ENCODE results near the gene EGFL7. TPM values are rescaled to one million over a fixed set of nuclear protein-coding genes. Genes with fewer than 3 reads are reported as not detected.
"Not testable (repeated sequence)": the region's sequence is repeated elsewhere in the genome, so short reads cannot be mapped to it uniquely, and the experiment has no call there.

The EGFL7 gene
- total RNA-seq, 1 donor from 2014 or later, result 72.0 TPM

- ATAC-seq (no peak), DNase-seq (ENCODE audit: missing footprints) (no peak)
- intact Hi-C loops (cut with DNase I), result no loop called here
Measured at GRCh38 chr9:136698635-136699246, 36.0 kb downstream of the EGFL7 start.

- ATAC-seq (no peak), DNase-seq (ENCODE audit: missing footprints) (no peak)
- intact Hi-C loops (cut with DNase I), result no loop called here
Measured at GRCh38 chr9:136700304-136700703, 37.6 kb downstream of the EGFL7 start.

- DNase-seq (ENCODE audit: missing footprints) (no peak), ATAC-seq (no peak)
- intact Hi-C loops (cut with DNase I), result no loop called here
Measured at GRCh38 chr9:136700959-136701667, 38.4 kb downstream of the EGFL7 start.

DNA sequence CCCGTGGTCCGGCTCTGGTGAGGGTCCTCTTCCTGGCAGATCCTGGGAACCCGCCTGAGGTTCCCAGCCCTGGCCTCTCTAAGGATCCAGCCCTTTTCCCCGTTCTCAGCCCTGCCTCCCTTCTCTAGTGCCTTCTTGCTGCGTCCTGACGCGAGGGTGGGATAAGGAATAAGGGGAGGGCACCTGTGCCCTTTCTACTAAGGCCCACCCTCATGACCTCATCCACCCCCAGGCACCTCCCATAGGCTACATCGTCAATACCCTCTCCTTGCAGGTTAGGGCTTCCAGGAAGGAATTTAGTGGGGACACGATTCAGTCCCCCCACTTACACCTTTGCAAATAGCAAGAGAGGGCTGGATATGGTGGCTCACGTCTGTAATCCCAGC lies 38.9 kb downstream of the EGFL7 start:
- intact Hi-C loops (cut with DNase I), result no loop called here
- ATAC-seq, result no peak
- no peak for DNase-seq (ENCODE audit: missing footprints)

DNA sequence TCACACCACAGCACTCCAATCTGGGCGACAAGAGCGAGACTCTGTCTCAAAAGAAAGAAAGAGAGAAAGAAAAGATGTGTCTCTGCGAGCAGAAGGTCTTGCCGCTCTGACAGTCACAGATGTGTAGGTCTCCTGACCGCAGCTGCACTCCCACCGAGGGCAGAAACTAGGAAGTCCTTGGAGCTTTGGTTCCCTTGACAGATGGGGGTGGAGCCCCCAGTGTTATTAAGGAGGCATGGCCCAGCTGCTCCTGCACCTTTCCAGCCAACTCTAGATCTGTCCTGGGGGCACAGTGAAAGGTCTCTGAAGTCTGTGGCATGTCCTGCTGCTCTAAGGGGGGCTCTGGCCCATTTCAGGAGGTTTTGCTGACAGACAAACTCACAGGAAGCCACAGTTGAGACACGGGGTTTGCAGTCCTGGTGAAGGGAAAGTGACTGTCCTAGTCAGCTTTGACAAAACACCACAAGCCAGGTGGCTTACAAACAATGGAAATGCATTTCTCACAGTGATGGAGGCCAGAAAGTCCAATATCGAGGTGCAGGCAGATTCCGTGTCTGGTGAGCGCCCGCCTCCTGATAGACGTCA lies 40.7 kb downstream of the EGFL7 start:
- no peak for DNase-seq (ENCODE audit: missing footprints)
- intact Hi-C loops (cut with DNase I), result no loop called here
- ATAC-seq, result no peak

DNA sequence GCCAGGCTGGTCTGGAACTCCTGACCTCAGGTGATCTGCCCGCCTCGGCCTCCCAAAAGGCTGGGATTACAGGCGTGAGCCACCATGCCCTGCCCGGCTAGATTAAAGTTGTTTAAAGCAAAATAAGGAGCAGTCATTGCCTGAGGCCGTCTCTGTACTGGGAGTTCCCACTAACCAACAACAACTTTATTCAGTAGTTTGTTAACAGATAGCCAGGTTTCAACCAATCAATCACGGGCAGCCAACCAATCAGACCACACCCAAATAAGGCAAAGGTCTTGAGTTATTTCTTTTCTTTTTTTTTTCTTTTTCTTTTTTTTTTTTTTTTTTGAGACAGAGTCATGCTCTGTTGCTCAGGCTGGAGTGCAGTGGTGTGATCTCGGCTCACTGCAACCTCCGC lies 42.0 kb downstream of the EGFL7 start:
- intact Hi-C loops (cut with DNase I); ATAC-seq; DNase-seq (ENCODE audit: missing footprints): not testable (repeated sequence)

- no peak for ATAC-seq
- intact Hi-C loops (cut with DNase I), result no loop called here
- DNase-seq (ENCODE audit: missing footprints), result no peak
Measured at GRCh38 chr9:136705564-136705963, 42.8 kb downstream of the EGFL7 start.

GRCh38 chr9:136707011-136707410 lies 44.3 kb downstream of the EGFL7 start:
- intact Hi-C loops (cut with DNase I), result no loop called here
- ATAC-seq, result no peak

GRCh38 chr9:136707849-136708517 lies 45.3 kb downstream of the EGFL7 start:
- DNase-seq (ENCODE audit: missing footprints) (no peak), ATAC-seq (no peak)
- intact Hi-C loops (cut with DNase I), result no loop called here

More at GRCh38 chr9:136707011-136707410, 44.3 kb downstream of the EGFL7 start:
- DNase-seq (ENCODE audit: missing footprints), result no peak

- no peak for ATAC-seq
- intact Hi-C loops (cut with DNase I), result no loop called here
- no peak for DNase-seq (ENCODE audit: missing footprints)
Measured at GRCh38 chr9:136709454-136710109, 46.9 kb downstream of the EGFL7 start.

DNA sequence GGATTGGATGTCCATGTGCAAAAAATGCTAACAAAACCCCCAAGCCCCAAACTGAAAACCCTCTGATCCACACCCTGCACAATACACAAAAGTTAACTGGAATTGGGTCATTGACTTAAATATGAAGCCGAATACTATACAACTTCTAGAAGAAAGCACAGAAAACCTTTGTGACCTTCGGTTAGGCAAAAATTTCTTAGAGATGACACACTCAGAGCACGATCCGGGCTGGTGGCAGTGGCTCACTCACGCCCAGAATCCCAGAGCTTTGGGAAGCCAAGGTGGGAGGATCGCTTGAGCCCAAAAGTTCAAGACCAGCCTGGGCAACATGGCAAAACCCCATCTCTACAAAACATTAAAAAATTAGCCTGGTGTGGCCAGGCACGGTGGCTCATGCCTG lies 47.8 kb downstream of the EGFL7 start:
- intact Hi-C loops (cut with DNase I), result no loop called here
- DNase-seq (ENCODE audit: missing footprints) (no peak), ATAC-seq (no peak)

DNA sequence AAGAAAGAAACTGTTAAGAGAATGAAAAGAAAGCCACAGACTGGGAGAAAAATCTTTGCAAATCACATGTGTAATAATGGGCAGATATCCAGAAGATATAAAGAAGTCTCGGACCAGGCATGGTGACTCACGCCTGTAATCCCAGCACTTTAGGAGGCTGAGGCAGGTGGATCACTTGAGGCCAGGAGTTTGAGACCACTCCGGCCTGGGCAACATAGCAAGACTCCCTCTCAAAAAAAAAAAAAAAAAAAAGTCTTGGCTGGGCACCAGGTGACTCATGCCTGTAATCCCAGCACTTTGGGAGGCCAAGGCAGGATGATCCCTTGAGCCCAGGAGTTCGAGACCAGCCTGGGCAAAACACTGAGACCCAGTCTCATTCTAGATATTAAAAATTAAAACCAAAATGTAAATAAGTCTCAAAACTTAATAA lies 48.5 kb downstream of the EGFL7 start:
- DNase-seq (ENCODE audit: missing footprints); ATAC-seq; intact Hi-C loops (cut with DNase I): not testable (repeated sequence)

DNA sequence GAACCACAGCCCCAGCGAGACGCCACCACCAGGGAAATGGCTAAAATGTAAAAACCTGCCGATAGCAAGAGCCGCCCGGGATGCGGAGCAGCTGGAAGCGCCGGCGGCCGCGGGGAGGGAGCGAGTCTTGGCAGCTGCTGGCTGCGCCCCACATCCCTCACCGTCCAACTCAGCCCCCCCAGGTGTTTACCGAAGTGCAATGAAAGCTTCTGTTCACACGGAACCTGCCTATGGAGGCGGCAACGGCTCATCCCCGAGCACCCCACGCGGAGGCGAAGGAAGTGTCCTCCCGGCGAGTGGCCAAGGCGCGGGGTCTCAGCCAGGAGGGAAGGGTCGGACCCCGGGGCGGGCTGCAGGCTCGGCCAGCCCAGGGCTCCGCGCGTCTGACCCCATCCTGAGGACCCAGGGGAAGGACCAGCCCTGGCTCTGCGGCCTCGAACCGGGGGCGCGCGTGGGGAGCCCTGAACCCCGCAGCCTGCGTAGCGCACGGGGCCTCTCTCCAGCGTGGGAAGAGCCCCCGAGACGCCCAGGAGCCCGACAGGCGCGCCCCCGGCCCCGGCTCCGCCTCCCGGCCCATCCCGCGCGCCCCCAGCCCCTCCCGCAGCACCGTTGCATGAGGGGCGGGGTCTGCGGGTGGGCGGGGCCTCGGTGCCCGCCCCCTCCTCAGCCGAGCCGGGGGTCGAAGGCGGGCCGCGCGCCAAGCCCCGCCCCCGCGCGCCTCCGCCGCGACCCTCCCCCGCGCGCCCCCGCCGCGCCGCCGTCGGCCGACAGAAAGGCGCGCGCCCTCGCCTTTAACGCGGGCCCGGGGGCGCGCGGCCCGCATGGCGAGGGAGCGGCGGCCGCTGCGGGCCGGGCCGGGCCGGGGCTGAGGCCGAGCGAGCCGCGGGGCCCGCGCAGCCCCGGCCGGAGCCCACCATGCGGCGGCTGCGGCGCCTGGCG lies 49.3 kb downstream of the EGFL7 start, which contains the start of gene DIPK1B:
Gene DIPK1B (plus strand): TSS at position 822 of the 939 bp plus-strand sequence. CDS start 94 bp downstream, at position 916.
- intact Hi-C loops (cut with DNase I), result no loop called here
- peak; percentile 13 for ATAC-seq
- no peak for DNase-seq (ENCODE audit: missing footprints)

DNA sequence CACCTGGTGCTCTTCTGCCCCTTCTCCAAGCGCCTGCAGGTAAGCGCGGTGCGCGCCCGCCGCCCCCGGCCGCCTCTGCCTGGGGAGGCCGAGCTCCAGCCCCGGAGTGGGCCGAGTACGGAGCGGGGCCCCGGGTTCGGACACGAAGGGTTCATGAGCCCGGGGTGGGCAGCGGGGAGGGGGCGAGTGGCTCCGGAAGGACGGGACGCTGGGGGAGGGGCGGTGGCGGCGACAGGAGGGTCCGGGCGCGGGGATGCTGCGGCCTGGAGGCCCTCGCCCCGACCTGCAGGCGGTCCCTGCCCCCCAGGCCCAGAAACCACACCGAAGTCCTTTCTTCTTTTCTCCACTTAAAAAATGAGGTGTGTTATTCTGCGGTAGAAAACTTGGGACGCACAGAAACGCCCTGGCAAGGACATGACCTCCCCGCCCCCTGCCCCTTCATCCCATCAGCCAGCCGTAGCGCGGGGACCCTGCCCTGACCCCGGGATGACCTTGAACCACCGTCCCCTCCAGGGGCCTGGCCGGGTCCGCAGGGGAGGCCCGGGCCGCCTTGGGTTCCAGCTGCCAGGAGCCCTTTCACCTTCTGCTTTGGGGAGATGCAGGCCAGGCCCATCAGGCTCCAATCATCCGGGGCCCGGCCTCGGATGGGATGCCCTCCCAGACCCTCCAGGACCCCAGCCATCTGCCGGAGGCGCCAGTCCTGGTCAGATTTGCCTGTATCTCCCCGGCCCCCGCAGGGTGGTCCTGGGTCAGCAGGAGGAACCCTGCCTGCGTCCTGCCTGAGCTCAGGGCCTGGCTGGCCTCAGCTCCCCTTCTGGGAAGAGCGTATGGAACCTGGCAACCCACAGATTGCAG lies 50.2 kb downstream of the EGFL7 start:
- ATAC-seq, result no peak
- DNase-seq (ENCODE audit: missing footprints), result no peak
- intact Hi-C loops (cut with DNase I), result no loop called here

DNA sequence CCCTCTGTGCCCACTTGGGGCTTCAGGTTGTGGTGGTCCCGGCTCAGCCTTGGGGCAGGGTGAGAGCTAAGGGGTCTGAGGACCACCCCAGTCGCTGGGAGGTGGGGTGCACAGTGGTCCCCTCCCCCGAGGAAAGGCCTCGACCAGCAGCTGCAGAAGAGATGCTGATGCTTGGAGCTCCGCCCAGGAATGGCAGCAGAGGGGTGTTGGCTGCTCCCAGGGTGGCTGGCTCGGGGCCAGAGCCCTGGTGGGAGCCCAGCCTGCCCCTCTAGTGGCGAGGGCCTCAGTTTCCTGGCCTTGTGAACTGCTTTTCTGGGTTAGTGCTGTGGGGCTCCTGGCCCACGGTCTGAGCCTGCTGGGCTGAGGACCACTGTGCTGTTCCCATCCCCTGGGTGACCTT lies 50.8 kb downstream of the EGFL7 start:
- ATAC-seq (no peak), DNase-seq (ENCODE audit: missing footprints) (peak; percentile 72)
- intact Hi-C loops (cut with DNase I), result no loop called here

DNA sequence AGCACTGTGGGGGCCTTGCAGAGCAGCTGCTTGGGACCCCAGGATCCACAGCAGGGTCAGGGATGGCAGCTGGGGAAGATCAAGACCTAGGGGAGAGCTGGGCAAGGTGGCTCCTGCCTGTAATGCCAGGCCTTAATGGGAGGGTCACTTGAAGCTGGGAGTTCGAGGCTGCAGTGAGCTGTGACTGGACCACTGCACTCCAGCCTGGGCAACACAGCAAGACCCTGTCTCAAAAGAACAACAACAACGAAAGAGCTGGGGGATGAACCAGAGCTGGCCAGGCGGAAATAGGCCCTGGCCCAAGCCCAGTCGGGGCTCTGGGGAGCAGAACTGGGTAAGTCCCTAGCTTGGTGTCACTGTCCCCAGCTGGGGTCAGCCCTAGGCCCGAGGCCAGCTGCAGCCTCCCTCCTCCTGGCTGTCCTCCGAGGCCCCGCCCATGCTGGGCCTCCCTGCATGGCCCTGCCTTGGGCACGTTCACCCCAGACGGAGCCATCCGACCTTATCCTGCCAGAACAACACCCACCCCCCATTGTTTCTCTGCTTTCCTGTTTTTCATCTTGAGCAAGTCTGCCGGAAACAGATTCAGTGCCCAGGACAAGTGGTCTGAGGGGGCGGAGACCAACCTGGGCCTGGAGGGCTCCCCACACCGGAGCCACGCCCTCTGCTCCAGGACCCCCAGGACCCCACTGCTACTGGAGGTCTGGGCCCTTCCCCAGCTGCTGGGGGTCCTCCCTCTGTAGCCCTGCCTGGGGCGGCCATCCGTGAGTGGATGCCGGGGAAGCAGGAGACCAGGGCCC lies 51.6 kb downstream of the EGFL7 start:
- DNase-seq (ENCODE audit: missing footprints) (peak; percentile 78), ATAC-seq (peak; percentile 34)
- intact Hi-C loops (cut with DNase I), result no loop called here
